Stimulated activated CD8-positive, alpha-beta memory T cell treated with anti-CD3 and anti-CD28 coated beads, Interleukin-7, amount 100 ng/mL, for 48 hours (primary cell): ENCODE data around the gene NDNF.

ENCODE experiments used
- DNase-seq, 2 donors: peaks; one replicate each; pipeline ENCODE4 v3.0.0-alpha.2; 2020; ENCODE audit warnings: low read depth in 1 of 2; ENCODE audit errors: extremely low read depth in 1 of 2

The NDNF gene

DNA sequence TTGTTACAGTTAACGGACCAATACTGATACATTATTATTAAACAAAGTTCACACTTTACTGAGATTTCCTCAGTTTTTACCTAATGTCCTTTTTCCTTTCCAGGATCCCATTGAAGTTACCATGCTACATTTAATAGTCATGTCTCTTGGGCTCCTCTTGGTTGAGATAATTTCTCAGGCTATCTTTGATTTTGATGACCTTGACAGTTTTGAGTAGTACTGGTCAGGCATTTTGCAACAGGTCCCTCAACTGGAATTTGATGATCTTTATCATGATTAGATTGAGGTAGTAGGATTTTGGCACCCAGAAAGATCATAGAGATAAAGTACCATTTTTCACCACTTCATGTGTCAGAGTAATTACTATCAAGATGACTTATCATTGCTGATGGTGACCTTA is 53.8 kb downstream of the NDNF start:
- DNase-seq: no peak

DNA sequence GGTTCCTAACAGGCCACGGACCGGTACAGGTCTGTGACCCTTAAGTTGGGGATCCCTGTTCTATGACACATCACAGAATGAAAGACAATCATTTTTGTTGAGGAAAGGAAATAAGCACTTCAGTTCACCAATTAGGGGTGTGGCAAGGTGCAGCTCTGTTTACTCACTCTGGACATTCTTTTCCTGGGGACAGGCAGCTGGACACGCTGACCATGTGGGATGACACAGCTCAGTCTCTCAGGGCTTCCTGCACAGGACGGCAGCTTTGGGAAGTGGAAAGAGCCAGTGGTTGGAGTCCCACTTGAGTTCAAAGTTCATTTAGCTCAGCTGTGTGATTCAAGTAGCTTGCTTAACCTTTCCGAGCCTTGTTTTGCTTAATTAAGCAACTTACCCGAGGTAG is 55.7 kb downstream of the NDNF start:
- no peak for DNase-seq

DNA sequence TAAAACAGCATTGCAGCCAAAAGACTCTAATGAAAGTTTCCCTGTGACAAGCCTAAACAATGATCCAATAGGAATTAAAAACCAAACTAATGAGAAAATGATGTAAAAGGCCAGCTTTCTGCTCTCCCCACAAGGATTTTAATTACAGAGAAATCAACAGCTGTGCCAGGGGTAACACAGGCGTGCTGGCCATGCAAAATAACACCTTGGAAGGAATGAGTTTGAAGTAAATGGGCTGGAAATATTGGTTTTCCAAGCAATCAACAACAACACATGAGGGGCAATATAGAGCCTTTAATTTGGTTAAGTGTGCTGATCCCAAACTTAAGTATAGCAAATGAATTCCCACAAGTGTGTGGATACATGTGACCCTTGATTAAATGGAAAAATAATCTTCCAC is 56.9 kb downstream of the NDNF start:
- DNase-seq: no peak

DNA sequence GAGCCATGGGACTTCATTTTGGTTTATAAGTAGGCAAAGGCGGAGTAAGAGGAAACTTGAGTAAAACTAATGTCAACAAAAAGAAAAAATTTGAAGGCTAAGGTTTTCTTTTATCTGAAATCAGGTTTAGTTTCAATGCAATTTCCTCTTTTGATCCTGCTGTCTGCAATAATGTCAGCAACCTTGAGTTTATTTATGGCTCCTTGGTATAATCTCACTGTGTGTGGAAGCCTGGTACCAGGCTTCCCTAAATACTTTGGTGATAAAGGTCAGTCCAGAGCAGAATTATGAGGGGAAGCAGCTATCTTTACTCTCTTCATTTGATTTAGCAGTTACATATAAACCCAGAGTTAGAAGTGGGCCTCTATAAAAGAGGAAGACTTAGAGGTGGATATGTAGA is 57.8 kb downstream of the NDNF start:
- DNase-seq: no peak

DNA sequence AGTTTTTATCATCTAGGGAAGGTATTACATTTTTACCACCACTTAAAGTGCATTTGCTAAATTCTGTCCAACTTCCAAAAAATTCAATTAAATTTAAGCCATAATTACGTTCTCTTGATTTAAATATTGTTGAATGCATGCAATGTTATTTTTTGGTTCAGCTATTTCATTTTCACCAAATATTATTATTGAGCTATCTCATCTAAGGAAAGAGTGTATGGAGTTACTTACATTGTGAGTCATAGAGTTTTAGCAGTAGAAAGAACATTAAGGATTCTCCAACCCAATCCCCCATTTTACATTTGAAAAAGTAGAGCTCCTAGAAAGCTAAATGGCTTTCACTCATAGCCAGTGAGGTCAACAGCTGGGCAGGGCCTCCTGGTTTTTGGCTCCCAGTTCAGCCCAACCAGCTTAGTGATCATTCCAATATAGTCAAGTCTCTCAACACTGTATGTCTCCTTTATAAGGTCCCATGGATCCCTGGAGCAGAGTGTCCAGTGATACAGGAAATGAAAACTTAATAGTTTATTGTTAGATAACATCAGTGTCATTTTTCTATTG is 60.5 kb downstream of the NDNF start:
- DNase-seq: no peak

DNA sequence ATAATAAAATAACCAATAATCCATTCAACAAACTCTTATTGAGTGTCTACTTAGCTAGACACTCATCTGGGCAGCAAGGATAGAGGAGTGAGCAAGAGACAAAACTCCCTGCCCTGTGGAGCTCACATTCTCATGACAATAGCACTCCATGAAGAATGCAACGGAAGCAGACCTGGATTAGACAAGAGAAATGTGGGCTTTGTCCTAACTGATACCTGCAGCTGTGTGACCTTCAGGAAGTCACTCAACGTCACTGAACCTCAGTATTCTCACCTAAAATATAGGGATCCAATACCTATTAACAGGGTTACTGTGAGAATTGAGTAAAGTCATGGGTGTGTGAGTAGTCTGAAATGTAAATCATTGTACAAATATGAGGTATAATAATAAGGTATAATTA is 61.2 kb downstream of the NDNF start:
- DNase-seq: no peak

DNA sequence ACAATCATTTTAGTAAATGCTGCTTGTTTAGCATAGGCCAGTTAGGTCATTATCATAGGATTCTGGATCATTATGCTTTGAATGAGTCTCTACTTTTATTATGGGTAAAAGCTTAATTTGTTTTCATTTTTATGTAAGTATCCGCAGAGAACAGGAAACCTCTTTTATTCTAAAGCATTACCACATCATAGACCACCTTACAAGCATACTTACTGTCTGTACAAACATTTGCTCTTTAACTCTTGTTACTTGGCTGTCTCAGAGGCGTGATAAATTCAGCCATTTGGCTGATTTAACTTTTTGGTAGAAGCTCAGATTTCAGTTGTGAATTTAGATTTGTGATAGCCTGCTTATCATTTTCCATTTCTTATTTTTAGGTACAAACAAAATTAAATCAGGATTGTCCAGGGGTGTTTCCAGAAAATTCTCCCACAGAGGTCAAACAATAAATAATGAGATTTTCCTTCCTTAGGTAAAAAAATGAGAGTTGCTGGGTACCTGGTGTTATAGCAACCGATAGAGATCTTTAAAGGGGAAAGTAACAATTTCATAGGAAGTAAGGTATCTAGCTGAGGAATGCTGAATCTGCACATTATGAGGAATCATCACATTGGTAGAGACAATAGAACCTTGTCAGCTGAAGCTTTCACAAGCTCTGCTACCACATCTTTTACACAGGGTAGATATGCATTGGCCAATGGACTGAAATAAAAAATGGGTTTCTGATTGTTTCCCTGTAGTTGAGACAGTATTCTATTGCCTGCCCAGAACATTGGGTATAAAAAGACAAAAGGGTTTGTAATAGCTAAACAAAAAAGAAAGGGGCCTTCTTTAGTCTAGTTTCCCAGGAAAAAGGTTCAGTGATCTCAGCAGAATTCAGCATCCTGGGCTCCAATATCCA is 62.5 kb downstream of the NDNF start:
- no peak for DNase-seq

DNA sequence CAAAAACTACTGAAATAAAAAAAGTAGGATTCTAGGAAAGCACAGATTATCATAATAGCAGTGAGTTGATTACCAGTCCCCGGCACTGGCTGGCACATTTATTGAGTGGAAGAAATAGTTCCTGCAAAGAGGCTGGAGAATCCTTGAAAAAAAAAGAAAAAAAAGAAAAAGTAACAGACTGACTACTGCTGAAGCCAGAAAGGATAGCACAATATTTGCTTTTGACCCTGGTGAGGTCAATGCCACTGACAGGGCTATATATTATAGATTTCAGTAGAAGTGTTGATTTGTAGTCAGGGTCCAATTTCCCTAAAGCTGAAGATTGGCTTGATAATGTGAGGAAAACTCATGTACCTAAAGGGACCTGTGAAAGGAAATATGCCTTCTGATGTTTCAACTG is 64.7 kb downstream of the NDNF start:
- no peak for DNase-seq

DNA sequence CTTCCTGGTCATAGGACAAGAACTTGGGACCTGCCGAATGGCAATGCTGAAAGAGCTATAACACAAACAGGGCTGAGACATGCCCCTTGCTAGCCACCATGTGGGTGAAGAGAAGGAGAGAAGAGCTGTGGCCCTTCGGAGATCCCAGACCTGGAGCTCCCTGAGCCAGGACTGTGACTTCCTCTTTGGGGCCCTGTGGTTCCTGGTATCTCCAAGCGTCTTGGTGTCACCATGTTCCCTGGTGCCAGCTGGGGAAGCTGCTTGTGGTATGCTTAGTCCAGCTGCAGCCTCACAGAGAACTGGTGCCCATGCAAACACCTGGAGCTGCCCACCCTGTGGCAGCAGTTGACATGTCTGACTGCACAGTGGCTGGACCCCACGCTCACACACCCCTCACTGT is 68.5 kb downstream of the NDNF start:
- no peak for DNase-seq

DNA sequence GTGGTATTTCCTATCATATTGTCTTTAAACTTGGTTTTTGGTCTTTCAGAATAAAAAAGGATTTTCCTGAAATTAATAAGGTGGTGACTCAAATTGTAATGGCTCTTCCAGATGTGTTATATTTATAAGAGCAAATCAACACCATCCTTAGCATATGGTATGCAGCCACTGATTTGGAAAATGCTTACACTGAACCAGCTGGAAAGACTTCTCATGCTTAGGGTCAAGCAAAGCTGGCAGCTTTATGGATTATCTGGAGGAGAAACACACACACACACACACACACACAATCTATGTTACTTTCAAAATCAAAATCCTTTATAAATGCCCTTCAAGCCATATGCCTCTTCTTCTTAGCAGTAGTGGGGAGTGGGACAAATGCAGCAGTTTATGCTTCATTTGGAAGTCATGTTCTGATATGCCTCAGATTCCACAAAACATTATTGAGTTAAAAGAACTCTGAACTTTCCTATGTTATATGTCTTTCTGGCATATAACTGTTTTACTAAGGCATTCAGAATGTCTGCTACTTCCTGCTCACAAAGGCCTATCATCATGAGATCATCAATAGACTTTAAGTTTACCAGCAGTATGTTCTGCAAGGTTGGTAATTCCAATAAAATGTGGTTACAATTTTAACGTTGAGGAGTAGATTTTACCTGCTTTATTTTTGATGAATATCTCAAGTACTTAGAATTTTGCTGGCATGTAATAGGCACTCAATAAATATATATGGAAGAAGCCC is 76.9 kb downstream of the NDNF start:
- no peak for DNase-seq

DNA sequence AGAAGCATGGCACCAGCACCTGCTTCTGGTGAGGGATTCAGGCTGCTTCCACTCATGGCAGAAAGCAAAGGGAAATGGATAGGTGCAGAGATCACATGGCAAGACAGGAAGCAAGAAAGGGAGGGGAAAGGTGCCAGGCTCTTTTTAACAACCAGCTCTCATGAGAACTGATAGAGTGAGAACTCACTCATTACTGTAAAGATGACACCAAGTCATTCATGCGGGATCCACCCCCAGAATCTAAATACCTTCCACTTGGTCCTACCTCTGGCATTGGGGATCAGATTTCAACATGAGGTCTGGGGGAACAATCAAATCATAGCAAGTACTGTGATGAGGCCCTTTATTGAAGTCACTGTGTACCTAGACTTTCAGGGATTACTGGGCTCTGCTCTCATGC is 77.8 kb downstream of the NDNF start:
- DNase-seq: no peak

DNA sequence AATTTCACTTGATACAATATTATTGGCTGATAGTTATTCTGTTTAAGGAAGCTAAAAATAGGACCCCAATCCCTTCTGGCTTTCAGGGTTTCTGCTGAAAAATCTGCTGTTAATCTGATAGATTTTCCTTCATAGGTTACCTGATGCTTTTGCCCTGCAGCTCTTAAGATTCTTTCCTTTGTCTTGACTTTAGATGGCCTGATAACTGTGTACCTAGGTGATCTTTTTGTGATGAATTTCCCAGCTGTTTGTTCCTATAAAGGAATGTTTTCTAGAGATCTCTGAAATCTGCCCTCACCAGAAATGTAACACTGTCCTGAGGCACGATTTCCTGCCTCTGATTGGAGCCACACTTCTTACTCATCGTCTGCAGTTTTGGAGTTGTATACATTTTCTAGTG is 80.5 kb downstream of the NDNF start:
- no peak for DNase-seq

DNA sequence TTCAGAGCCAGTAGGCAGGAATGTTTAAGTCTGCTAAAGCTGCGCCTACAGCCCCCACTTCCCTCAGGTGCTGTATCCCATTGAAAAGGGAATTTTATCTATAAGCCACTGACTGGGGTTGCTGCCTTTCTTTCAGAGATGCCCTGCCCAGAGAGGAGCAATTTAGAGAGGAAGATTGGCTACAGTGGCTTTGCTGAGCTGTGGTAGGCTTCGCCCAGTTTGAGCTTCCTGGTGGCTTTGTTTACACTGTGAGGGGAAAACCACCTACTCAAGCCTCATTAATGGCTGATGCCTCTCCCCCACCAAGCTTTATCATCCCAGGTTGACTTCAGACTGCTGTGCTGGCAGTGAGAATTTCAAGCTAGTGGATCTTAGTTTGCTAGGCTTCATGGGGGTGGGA is 82.1 kb downstream of the NDNF start:
- no peak for DNase-seq
